ENCODE measurements around the gene NFIA. TPM values are rescaled to one million over a fixed set of nuclear protein-coding genes. Genes with fewer than 3 reads are reported as not detected.

NFIA gene
- total RNA-seq, 2 experiments from 2014 or later, result 0.98 to 1.1 TPM

GRCh38 chr1:61358770-61359455, 276.6 kb downstream of the NFIA start:
- intact Hi-C loops (cut with micrococcal nuclease), result no loop called here
- H3K9me3 Mint-ChIP-seq, result no peaks in the 10 kb centered on the region
- CTCF ChIA-PET, result no interaction called here

GRCh38 chr1:61361931-61362330, 279.6 kb downstream of the NFIA start:
- no peak overlapping the region for H3K4me3 Mint-ChIP-seq
- H3K9me3 Mint-ChIP-seq, result no peaks in the 10 kb centered on the region
- H3K27ac Mint-ChIP-seq, result no peak overlapping the region
- no peaks in the 10 kb centered on the region for H3K36me3 Mint-ChIP-seq (ENCODE audit: low read depth)
- intact Hi-C loops (cut with micrococcal nuclease), result no loop called here
- no peaks in the 10 kb centered on the region for H3K27me3 Mint-ChIP-seq (ENCODE audit: low read depth)
- CTCF ChIA-PET, result no interaction called here
- DNase-seq, result no peak
- H3K4me1 Mint-ChIP-seq (ENCODE audit: low read depth), result no peaks in the 10 kb centered on the region

More at GRCh38 chr1:61358770-61359455, 276.6 kb downstream of the NFIA start:
- no peak for DNase-seq
- Mint-ChIP-seq H3K4me3 (no peak overlapping the region), H3K36me3 (ENCODE audit: low read depth) (no peaks in the 10 kb centered on the region), H3K4me1 (ENCODE audit: low read depth) (no peaks in the 10 kb centered on the region), H3K27me3 (ENCODE audit: low read depth) (no peaks in the 10 kb centered on the region), H3K27ac (no peak overlapping the region)

GRCh38 chr1:61362351-61362750, 280.0 kb downstream of the NFIA start:
- no peaks in the 10 kb centered on the region for H3K4me1 Mint-ChIP-seq (ENCODE audit: low read depth)
- H3K27me3 Mint-ChIP-seq (ENCODE audit: low read depth), result no peaks in the 10 kb centered on the region
- no peak overlapping the region for H3K27ac Mint-ChIP-seq
- no peaks in the 10 kb centered on the region for H3K36me3 Mint-ChIP-seq (ENCODE audit: low read depth)
- no peak for DNase-seq
- no peak overlapping the region for H3K4me3 Mint-ChIP-seq
- H3K9me3 Mint-ChIP-seq, result no peaks in the 10 kb centered on the region
- CTCF ChIA-PET, result no interaction called here
- intact Hi-C loops (cut with micrococcal nuclease), result no loop called here

GRCh38 chr1:61368366-61368765, 286.0 kb downstream of the NFIA start:
- Mint-ChIP-seq H3K27me3 (ENCODE audit: low read depth) (no peaks in the 10 kb centered on the region), H3K4me3 (no peak overlapping the region), H3K27ac (no peak overlapping the region), H3K9me3 (no peaks in the 10 kb centered on the region), H3K4me1 (ENCODE audit: low read depth) (no peaks in the 10 kb centered on the region), H3K36me3 (ENCODE audit: low read depth) (no peaks in the 10 kb centered on the region)
- CTCF ChIA-PET, result no interaction called here
- no peak for DNase-seq
- intact Hi-C loops (cut with micrococcal nuclease), result no loop called here

GRCh38 chr1:61368876-61369275, 286.5 kb downstream of the NFIA start:
- H3K9me3 Mint-ChIP-seq, result no peaks in the 10 kb centered on the region
- no peaks in the 10 kb centered on the region for H3K4me1 Mint-ChIP-seq (ENCODE audit: low read depth)
- H3K36me3 Mint-ChIP-seq (ENCODE audit: low read depth), result no peaks in the 10 kb centered on the region
- H3K27me3 Mint-ChIP-seq (ENCODE audit: low read depth), result no peaks in the 10 kb centered on the region
- H3K27ac Mint-ChIP-seq, result no peak overlapping the region
- intact Hi-C loops (cut with micrococcal nuclease), result no loop called here
- H3K4me3 Mint-ChIP-seq, result no peak overlapping the region
- no peak for DNase-seq
- CTCF ChIA-PET, result no interaction called here

GRCh38 chr1:61370177-61370912, 288.0 kb downstream of the NFIA start:
- H3K27me3 Mint-ChIP-seq (ENCODE audit: low read depth), result no peaks in the 10 kb centered on the region
- H3K4me1 Mint-ChIP-seq (ENCODE audit: low read depth), result no peaks in the 10 kb centered on the region
- H3K4me3 Mint-ChIP-seq, result no peak overlapping the region
- H3K36me3 Mint-ChIP-seq (ENCODE audit: low read depth), result no peaks in the 10 kb centered on the region
- DNase-seq, result no peak
- CTCF ChIA-PET, result no interaction called here
- intact Hi-C loops (cut with micrococcal nuclease), result no loop called here
- H3K27ac Mint-ChIP-seq, result no peak overlapping the region
- no peaks in the 10 kb centered on the region for H3K9me3 Mint-ChIP-seq

- intact Hi-C loops (cut with micrococcal nuclease), result no loop called here
- CTCF ChIA-PET, result no interaction called here
These were observed 288.5 kb downstream of the NFIA start for GRCh38 chr1:61370913-61371279.

GRCh38 chr1:61372944-61373343, 290.6 kb downstream of the NFIA start:
- no peaks in the 10 kb centered on the region for H3K9me3 Mint-ChIP-seq
- no peaks in the 10 kb centered on the region for H3K27me3 Mint-ChIP-seq (ENCODE audit: low read depth)
- H3K27ac Mint-ChIP-seq, result no peak overlapping the region
- intact Hi-C loops (cut with micrococcal nuclease), result no loop called here
- CTCF ChIA-PET, result interaction anchor here (0.6 to 1.3 kb wide), 3 partner anchors 207 to 241 kb away, joined by 3 to 5 read pairs (median 3); no protein-coding TSS in a partner anchor
- no peaks in the 10 kb centered on the region for H3K36me3 Mint-ChIP-seq (ENCODE audit: low read depth)
- no peak for DNase-seq
- H3K4me1 Mint-ChIP-seq (ENCODE audit: low read depth), result no peaks in the 10 kb centered on the region
- H3K4me3 Mint-ChIP-seq, result no peak overlapping the region

More at GRCh38 chr1:61370913-61371279, 288.5 kb downstream of the NFIA start:
- Mint-ChIP-seq H3K4me1 (ENCODE audit: low read depth) (no peaks in the 10 kb centered on the region), H3K36me3 (ENCODE audit: low read depth) (no peaks in the 10 kb centered on the region), H3K9me3 (no peaks in the 10 kb centered on the region), H3K4me3 (no peak overlapping the region), H3K27ac (no peak overlapping the region), H3K27me3 (ENCODE audit: low read depth) (no peaks in the 10 kb centered on the region)
- no peak for DNase-seq

- Mint-ChIP-seq H3K9me3 (no peaks in the 10 kb centered on the region), H3K4me3 (no peak overlapping the region), H3K27ac (no peak overlapping the region), H3K36me3 (ENCODE audit: low read depth) (no peaks in the 10 kb centered on the region), H3K4me1 (ENCODE audit: low read depth) (no peaks in the 10 kb centered on the region), H3K27me3 (ENCODE audit: low read depth) (no peaks in the 10 kb centered on the region)
- intact Hi-C loops (cut with micrococcal nuclease), result no loop called here
- no peak for DNase-seq
- CTCF ChIA-PET, result no interaction called here
These were observed 291.8 kb downstream of the NFIA start for GRCh38 chr1:61374156-61374555.

GRCh38 chr1:61375082-61375880, 292.9 kb downstream of the NFIA start:
- Mint-ChIP-seq H3K27me3 (ENCODE audit: low read depth) (no peaks in the 10 kb centered on the region), H3K4me3 (no peak overlapping the region), H3K9me3 (no peaks in the 10 kb centered on the region), H3K4me1 (ENCODE audit: low read depth) (no peaks in the 10 kb centered on the region), H3K27ac (no peak overlapping the region), H3K36me3 (ENCODE audit: low read depth) (no peaks in the 10 kb centered on the region)
- intact Hi-C loops (cut with micrococcal nuclease), result no loop called here
- CTCF ChIA-PET, result interaction anchor here (1.0 kb wide), 1 partner anchor 35 kb away, joined by 4 read pairs; no protein-coding TSS in a partner anchor
- no peak for DNase-seq

GRCh38 chr1:61376151-61376550, 293.8 kb downstream of the NFIA start:
- CTCF ChIA-PET, result no interaction called here
- Mint-ChIP-seq H3K27ac (no peak overlapping the region), H3K36me3 (ENCODE audit: low read depth) (no peaks in the 10 kb centered on the region), H3K9me3 (no peaks in the 10 kb centered on the region), H3K4me1 (ENCODE audit: low read depth) (no peaks in the 10 kb centered on the region), H3K4me3 (no peak overlapping the region), H3K27me3 (ENCODE audit: low read depth) (no peaks in the 10 kb centered on the region)
- intact Hi-C loops (cut with micrococcal nuclease), result no loop called here
- DNase-seq, result no peak

- CTCF ChIA-PET, result no interaction called here
- Mint-ChIP-seq H3K27ac (no peak overlapping the region), H3K9me3 (no peaks in the 10 kb centered on the region), H3K36me3 (ENCODE audit: low read depth) (no peaks in the 10 kb centered on the region), H3K4me3 (no peak overlapping the region), H3K4me1 (ENCODE audit: low read depth) (no peaks in the 10 kb centered on the region), H3K27me3 (ENCODE audit: low read depth) (no peaks in the 10 kb centered on the region)
- DNase-seq, result no peak
- intact Hi-C loops (cut with micrococcal nuclease), result no loop called here
These were observed 295.0 kb downstream of the NFIA start for GRCh38 chr1:61377242-61377958.
